ENCODE measurements around the gene GOLGA6L2. TPM values are rescaled to one million over a fixed set of nuclear protein-coding genes. Genes with fewer than 3 reads are reported as not detected.

The GOLGA6L2 gene
- total and polyA plus RNA-seq, 2 of the 13 experiments (the other 11 are each of a cell fraction or from before 2014, with no cell fraction given): not detected

GRCh38 chr15:23420806-23421575 lies 26.1 kb downstream of the GOLGA6L2 start:
- intact Hi-C loops (cut with micrococcal nuclease; ENCODE audit: unreplicated experiment) (no loop called here), in situ Hi-C loops (cut with HindIII; ENCODE audit: extremely low pct_ligation_motif_present, low pct_unique_long_range_greater_than_20kb) (no loop called here)
- H3K36me3 ChIP-seq (replicated peaks in 1 of 2; ENCODE audit: control insufficient read depth in 1 of 2, insufficient read depth in 2 of 2, low read length in 2 of 2): no peaks in the 10 kb centered on the region
- no peaks in the 10 kb centered on the region for H3K9me3 ChIP-seq (ENCODE audit: low read length)
- H3K9ac ChIP-seq (ENCODE audit: insufficient read depth, low read depth, low read length): no peak overlapping the region
- no peak overlapping the region for H3K4me3 ChIP-seq (replicated peaks in 1 of 3; ENCODE audit: insufficient read depth in 1 of 3, low read depth in 2 of 3, low read length in 3 of 3)
- DNase-seq (ENCODE audit: low spot score) (no peak), ATAC-seq (no peak), FAIRE-seq (peak; percentile 30)
- H3K4me1 ChIP-seq (ENCODE audit: insufficient read depth, low read length): peaks cover 26% of the 10 kb centered on the region
- TF ChIP-seq ZNF670 (CRISPR knock-in tag; IDR thresholded peaks at IDR 0.05; ENCODE audit: borderline replicate concordance): no peak
- no peak for TF ChIP-seq REL (CRISPR knock-in tag; conservative IDR thresholded peaks at IDR 0.05)
- no peak for TF ChIP-seq AKNA (CRISPR knock-in tag; IDR thresholded peaks at IDR 0.05; ENCODE audit: borderline replicate concordance)
- no peak for TF ChIP-seq SP2 (CRISPR knock-in tag; IDR thresholded peaks at IDR 0.05)
- TF ChIP-seq ZHX2 (IDR thresholded peaks at IDR 0.05; ENCODE audit: low read depth): no peak
- TF ChIP-seq ZHX2 (CRISPR knock-in tag; IDR thresholded peaks at IDR 0.05; ENCODE audit: borderline replicate concordance): no peak
- TF ChIP-seq ZFP36L1 (CRISPR knock-in tag; IDR thresholded peaks at IDR 0.05): no peak
- no peak for TF ChIP-seq MLLT10 (CRISPR knock-in tag; IDR thresholded peaks at IDR 0.05)
- no TSS peak for BruUV-seq (replicated peaks)
- ChIA-PET CTCF (ENCODE audit: low intra/inter-chr PET ratio, low total read pairs) (no interaction called here), POLR2A (no interaction called here)
- no peaks in the 10 kb centered on the region for H4K20me1 ChIP-seq (ENCODE audit: insufficient read depth, low read length)
- H3K27ac ChIP-seq (ENCODE audit: extremely low read length, insufficient read depth, low read length): no peak overlapping the region
- no peak overlapping the region for H2AFZ ChIP-seq (ENCODE audit: low read length)
- 56% methylated on average over 11 of the region's 16 CpGs for WGBS (ENCODE audit: low lambda C conversion rate)
- H3K27me3 ChIP-seq (ENCODE audit: control insufficient read depth in 1 of 2, insufficient read depth in 2 of 2, low read length in 2 of 2): no peaks in the 10 kb centered on the region
- H3K4me2 ChIP-seq (ENCODE audit: low read depth, low read length): no peak overlapping the region
- no peaks in the 10 kb centered on the region for H3K79me2 ChIP-seq (ENCODE audit: insufficient read depth, low read length)

Measured in HepG2 (cell line).